HG03175 (cell line): ENCODE measurements around the gene PDE8B.
"Not testable (repeated sequence)": the region's sequence is repeated elsewhere in the genome, so short reads cannot be mapped to it uniquely, and the experiment has no call there.

ENCODE experiments used
- ATAC-seq: cut with Tn5 transposase; IDR thresholded peaks from one replicate; pipeline ENCODE4 v1.9.1; 2021; ENCODE audit warnings: mild to moderate bottlenecking, moderate library complexity; ENCODE audit not compliant: unreplicated experiment

Gene PDE8B

GRCh38 chr5:77355080-77355479 lies 144.6 kb downstream of the PDE8B start:
- ATAC-seq = no peak

DNA sequence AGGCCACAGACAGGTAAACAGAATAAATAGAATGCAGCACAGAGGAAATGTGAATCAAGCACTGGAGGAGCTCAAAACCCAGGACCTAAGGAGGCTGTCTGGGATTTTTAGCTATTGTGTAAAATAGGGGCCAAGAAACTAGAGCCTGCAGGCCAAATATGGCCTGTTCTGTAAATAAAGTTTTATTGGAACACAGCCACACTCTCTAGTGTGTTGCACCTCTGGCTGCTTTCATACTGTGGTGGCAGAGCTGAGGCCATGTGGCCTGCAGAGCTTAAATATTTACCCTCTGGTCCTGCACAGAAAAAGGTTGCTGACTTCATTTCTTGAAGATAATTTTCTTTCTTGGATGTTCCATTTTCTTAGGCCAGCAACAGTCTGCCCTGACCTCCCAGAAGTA lies 145.3 kb downstream of the PDE8B start:
- no peak for ATAC-seq

GRCh38 chr5:77356740-77357139 lies 146.3 kb downstream of the PDE8B start:
- ATAC-seq = peak; percentile 92

DNA sequence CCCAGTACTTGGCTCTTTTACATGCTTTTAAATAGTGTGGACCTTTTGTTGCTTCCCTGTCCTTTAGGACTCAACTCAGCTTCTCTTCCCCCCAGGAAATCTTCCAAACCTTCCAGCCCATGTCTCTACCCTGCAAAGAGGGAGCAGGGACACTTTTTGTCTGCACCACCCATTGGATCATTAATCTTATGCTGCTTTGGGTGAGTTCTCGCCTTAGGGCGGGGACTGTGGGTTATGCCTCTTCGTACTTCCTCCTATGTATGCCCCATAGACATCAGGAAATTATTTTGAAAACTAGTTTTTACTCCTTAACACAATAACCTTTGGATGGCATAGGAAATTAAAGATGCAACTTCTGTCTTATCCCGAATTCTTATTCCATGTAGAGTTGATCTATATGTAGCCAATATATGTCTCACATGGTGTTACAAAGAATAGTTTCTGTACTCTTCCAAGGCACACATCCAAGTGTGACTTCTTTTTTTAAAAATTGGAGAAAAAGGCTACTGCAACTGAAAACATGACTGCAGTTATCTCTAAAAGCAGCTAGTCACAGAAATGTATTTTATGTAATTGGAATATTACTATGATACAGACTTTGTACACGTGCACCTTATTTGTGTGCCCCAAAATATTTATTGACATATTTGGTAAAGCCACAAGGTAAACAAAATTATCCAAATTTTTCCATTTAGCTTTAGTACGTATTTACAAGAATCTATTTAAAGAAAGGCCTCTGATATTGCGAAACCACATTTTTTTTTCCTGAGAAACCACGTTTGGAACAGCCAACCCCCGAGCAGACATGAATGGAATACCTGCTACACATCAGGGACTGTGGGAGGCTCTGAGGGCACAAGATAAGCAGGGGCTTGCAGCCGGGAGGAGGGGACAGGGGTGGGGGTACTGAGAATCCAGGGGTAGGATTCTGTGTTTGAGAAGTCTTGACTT lies 148.1 kb downstream of the PDE8B start:
- no peak for ATAC-seq

DNA sequence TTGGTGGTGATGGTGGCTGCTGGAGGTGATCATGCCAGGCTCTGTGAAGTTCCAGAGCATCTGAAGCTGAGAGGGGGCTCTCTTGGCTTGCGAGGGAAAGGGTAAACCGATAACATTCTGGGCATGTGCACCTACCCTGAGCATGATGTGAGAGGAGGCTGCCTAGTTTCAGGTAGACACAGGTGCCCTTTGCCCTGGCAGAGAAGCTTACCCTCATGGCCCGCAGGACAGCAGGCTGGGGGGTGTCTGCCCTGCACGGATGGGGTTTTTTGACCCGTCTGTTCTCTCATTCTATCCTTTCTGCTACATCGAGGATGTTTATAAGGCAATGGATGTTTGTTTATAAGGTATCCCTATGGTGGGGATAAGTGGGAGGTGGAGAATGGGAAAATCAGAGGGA lies 148.8 kb downstream of the PDE8B start:
- ATAC-seq = no peak

- no peak for ATAC-seq
Measured at GRCh38 chr5:77360381-77360780, 149.9 kb downstream of the PDE8B start.

DNA sequence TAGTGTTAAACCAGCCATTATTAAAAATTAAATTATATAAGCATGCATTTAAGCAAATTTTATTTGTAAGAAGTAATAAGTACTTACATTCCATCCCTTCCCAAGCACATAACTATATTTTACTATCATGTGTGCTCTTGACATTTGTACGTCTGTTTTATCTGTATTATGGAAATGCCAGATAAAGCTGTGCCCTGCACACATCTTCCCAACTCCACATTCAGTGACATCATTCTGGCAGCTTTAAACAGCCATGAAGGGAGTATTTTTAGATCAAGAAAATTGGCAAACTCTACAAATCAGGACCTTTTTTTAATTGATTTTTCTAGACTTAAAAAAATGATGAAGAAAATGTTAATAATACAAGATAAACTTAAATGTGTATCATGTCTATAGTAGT lies 150.5 kb downstream of the PDE8B start:
- no peak for ATAC-seq

GRCh38 chr5:77366717-77367500 lies 156.4 kb downstream of the PDE8B start:
- no peak for ATAC-seq

GRCh38 chr5:77367741-77368140 lies 157.3 kb downstream of the PDE8B start:
- no peak for ATAC-seq

- ATAC-seq = no peak
Measured at GRCh38 chr5:77368367-77368766, 157.9 kb downstream of the PDE8B start.

DNA sequence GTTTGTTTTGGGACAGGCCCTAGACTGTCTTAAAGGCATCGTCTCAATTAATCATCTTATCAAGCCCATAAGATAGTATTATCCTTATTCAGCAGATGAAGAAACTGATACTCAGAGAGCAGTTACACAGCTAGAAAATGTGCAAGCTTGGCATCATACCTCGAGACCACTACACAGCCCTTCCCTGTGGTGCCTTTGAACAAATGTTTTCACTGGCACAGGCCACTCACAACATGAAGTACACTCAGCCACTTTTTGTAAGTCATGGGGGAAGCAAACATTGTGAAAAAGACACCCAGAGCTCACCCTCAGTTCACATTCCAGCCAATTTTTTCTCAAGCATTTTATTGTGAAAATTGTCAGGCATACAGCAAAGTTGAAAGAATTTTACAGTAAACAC lies 159.1 kb downstream of the PDE8B start:
- no peak for ATAC-seq

DNA sequence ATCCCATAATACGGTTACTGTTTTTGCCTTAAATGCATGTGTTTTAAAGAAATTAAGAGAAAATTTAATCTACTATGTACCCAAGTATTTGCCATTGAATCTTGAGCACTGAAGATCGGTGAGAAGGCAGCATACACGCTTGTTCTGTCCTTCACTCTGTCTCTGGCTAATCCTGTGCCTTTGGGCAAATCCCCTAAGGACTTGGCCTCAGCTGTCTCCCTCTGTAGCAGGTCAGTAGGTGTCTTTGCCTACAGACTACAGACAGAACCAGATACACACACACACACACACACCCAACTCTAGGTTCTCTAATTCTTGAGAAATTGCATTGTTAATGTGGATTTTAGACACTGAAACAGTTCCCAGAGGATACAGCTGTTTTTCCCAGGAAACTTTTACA lies 164.2 kb downstream of the PDE8B start:
- ATAC-seq = no peak

DNA sequence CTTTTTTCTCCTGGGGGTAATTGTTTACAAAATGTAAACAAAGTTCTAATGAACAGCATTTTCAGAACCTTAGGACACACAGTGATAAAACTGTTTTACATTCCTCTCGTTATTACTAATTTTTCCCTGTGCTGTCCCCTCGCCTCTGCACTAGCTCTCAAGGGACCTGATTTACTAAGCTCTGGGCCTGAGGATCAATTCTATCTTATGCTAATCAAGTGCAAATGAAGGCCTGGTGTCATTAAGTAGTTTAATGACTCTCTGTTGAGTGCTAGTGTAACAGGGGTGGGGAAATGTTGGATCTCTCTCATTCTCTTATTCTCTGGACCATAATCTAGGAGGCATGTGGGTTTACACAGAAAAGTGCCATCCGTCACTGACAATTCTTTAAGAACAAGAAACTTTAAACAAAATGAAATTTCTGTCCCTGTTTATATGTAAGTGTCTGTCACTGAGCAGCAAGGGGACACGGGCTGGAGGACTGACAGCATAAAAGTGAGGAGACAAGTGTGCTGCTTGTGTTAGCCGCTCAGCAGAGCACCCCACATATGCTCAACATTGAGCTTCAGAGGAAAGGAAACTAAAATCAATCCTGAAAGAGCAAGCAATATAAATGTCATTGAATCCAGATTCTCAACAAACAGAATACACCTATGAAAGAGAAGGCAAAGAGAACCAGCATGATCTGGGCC lies 166.3 kb downstream of the PDE8B start:
- ATAC-seq = no peak

- no peak for ATAC-seq
Measured at GRCh38 chr5:77379558-77380061, 169.1 kb downstream of the PDE8B start.

GRCh38 chr5:77380636-77381035 lies 170.2 kb downstream of the PDE8B start:
- ATAC-seq = no peak

- not testable (repeated sequence) for ATAC-seq
Measured at GRCh38 chr5:77383336-77383735, 172.9 kb downstream of the PDE8B start.

DNA sequence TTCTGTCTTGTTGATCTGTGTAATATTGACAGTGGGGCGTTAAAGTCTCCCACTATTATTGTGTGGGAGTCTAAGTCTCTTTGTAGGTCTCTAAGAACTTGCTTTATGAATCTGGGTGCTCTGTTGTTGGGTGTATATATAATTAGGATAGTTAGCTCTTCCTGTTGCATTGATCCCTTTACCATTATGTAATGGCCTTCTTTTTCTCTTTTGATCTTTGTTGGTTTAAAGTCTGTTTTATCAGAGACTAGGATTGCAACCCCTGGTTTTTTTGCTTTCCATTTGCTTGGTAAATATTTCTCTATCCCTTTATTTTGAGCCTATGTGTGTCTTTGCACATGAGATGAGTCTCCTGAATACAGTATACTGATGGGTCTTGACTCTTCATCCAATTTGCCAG lies 175.9 kb downstream of the PDE8B start:
- ATAC-seq = not testable (repeated sequence)

- ATAC-seq = no peak
Measured at GRCh38 chr5:77389746-77390145, 179.3 kb downstream of the PDE8B start.

GRCh38 chr5:77390221-77390620 lies 179.7 kb downstream of the PDE8B start:
- ATAC-seq = no peak

DNA sequence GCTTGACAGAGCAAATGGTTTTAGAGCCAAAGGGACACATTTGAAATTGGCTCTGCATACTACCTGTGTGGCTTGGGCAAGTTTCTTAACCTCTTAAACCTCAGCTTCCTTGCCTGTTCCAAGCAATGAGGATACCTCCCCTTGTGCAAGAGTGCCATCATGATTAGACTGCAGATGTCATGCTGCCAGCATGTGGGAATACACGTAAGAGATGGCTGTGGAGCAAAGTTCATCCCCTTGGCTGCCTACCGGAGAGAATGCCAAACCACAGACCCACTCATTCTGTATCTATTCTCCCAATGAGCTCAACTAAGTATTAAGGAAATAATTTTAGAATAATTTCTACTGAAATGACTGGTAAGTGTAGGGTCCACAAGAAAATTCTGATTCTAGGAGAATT lies 180.3 kb downstream of the PDE8B start:
- no peak for ATAC-seq

DNA sequence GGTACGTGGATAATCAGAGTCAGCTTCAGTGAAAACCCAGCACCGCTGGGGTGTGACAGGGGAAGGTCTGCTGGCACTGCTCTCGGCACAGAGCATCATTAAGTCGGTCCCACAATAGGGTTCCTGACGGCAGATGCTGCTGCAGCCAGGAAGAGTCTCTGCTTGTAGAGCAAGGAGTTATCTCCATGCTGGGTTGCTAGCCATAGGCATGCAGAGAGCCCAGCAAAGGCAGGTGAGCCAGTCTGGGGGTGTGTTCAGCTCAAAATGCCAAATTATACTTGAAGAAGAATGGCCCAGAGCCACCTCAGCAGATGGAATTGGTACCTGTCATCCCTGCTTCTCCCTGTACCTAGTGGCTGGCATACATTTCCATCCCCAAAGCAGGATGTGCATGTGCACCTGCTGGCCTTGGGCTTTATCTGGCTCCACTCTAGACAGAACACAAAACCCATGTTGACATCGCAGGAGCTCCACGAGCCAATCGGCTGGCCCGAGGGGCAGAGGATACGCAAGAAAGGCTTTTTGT lies 180.8 kb downstream of the PDE8B start:
- no peak for ATAC-seq
